Retinal pigment epithelial cell (primary cell): ENCODE measurements around the gene AGO4.
A peak's percentile ranks its signal among the peaks of the same experiment; 100 is the strongest.

ENCODE experiments used
- DNase-seq: peaks from one replicate; pipeline ENCODE4 v3.0.0-alpha.2; 2010; ENCODE audit warnings: low read depth
- H3K4me3 ChIP-seq: 2 replicates; pipeline ENCODE4 v1.5.1; 2011; ENCODE audit warnings: mild to moderate bottlenecking, low read length, control low read depth, moderate library complexity
- TF ChIP-seq, protein P1 (sequence below): conservative IDR thresholded peaks from 2 replicates; pipeline ENCODE4 v1.5.1; 2011; ENCODE audit warnings: low read depth, low read length, control low read depth, inconsistent platforms

Gene AGO4

DNA sequence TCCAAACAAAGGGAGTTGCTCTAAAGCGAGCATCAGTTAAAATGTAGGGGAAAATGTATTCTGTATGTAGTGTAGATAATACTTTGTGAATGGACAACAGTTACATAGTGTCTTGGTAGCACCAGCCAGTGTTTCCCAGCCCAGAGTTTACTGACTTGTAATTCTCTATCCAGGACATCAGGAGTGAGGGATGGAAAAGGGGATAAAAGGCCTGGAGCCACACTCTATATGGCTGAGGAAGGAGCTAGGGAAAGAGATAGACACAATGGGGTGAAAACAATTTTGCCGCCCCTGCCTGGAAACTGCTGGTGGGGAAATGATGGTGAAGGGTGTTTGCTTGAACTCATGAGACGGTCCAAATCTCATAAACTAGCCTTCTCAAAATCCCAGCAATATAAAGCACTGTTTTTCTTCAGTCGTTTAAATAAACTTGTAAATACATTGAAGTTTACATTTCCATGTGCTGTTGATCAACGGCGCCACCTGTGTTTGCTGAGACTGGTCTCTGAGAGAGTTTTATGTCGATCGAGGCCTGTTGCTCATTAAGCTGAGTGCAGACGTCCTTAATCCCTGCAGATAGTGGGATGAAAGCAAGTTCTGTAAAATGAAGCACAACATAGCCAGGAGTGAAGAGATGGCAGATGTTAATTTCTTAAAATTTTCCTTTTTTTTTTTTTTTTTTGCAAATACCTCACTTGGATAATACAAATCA is 47.3 kb downstream of the AGO4 start:
- DNase-seq, result no peak
- H3K4me3 ChIP-seq, result no peak overlapping the region
- TF ChIP-seq, protein P1, sequence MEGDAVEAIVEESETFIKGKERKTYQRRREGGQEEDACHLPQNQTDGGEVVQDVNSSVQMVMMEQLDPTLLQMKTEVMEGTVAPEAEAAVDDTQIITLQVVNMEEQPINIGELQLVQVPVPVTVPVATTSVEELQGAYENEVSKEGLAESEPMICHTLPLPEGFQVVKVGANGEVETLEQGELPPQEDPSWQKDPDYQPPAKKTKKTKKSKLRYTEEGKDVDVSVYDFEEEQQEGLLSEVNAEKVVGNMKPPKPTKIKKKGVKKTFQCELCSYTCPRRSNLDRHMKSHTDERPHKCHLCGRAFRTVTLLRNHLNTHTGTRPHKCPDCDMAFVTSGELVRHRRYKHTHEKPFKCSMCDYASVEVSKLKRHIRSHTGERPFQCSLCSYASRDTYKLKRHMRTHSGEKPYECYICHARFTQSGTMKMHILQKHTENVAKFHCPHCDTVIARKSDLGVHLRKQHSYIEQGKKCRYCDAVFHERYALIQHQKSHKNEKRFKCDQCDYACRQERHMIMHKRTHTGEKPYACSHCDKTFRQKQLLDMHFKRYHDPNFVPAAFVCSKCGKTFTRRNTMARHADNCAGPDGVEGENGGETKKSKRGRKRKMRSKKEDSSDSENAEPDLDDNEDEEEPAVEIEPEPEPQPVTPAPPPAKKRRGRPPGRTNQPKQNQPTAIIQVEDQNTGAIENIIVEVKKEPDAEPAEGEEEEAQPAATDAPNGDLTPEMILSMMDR, result no peak

DNA sequence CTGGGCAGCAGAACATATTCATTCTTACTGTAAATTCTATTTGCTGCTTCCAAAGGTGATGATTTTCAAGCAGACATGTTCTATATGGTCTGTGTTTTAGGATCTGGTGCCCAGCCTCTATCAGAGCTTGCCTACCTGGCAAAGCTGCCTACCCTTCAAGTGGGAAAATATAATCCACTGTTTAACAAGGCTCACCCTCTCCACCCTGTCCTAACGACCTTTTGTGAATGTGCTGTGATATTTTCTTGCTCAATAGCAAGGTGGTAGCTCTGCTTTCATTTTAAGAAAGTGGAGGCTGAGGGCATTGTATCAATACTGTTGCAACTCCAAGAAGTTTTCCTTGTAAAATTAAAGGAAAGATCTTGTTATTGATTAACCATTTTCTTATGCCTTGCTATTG is 49.1 kb downstream of the AGO4 start:
- TF ChIP-seq, protein P1, result no peak
- no peak for DNase-seq
- H3K4me3 ChIP-seq, result no peak overlapping the region

GRCh38 chr1:35857830-35858229 is 50.0 kb downstream of the AGO4 start:
- TF ChIP-seq, protein P1, result peak; percentile 25
- no peak overlapping the region for H3K4me3 ChIP-seq
- DNase-seq, result no peak

- DNase-seq, result no peak
- no peak overlapping the region for H3K4me3 ChIP-seq
- TF ChIP-seq, protein P1, result no peak
These were observed 52.9 kb downstream of the AGO4 start for GRCh38 chr1:35860696-35861095.

- no peak overlapping the region for H3K4me3 ChIP-seq
- TF ChIP-seq, protein P1, result no peak
- no peak for DNase-seq
These were observed 55.3 kb downstream of the AGO4 start for GRCh38 chr1:35863136-35863535.

- no peak overlapping the region for H3K4me3 ChIP-seq
- TF ChIP-seq, protein P1, result no peak
- no peak for DNase-seq
These were observed 56.2 kb downstream of the AGO4 start for GRCh38 chr1:35863881-35864625.

GRCh38 chr1:35864813-35865212 is 57.0 kb downstream of the AGO4 start:
- no peak overlapping the region for H3K4me3 ChIP-seq

More at GRCh38 chr1:35864813-35865212, 57.0 kb downstream of the AGO4 start:
- DNase-seq, result no peak
- TF ChIP-seq, protein P1, result no peak
